GM19468 (cell line): ENCODE data around the gene LRBA.

Experiments used
- ATAC-seq: cut with Tn5 transposase; IDR thresholded peaks from one replicate; pipeline ENCODE4 v1.9.1; 2021; ENCODE audit warnings: mild to moderate bottlenecking, moderate library complexity, moderate number of reproducible peaks; ENCODE audit not compliant: unreplicated experiment; ENCODE audit errors: extremely low read depth

LRBA gene

GRCh38 chr4:150265806-150266205, 749.3 kb downstream of the LRBA start:
- no peak for ATAC-seq

DNA sequence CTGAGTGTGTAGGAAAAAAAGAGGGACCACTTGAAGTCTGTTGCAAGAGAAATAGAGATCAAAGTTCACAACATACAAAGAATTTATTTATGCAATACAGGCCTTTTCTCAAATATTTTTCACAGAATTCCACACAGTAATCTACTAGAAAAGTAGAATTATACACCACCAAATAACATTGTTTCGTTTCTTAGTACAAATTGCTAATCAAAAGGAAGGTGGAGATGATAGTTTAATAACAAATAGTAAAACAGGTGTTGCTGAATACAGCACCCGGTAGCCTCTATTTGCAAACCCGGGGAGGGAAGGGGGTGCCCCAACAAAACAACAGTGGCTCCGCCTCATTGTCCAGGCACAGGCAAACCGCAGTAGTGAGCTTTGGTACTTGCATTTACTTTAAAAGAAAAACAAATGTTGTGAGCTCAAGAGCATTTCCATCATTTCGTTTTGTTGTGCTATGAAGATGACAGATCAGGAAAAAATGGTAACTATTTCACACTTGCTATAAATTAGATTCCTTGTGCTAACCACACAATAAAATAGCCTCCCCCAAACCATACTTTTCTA, 750.4 kb downstream of the LRBA start:
- ATAC-seq, result no peak

DNA sequence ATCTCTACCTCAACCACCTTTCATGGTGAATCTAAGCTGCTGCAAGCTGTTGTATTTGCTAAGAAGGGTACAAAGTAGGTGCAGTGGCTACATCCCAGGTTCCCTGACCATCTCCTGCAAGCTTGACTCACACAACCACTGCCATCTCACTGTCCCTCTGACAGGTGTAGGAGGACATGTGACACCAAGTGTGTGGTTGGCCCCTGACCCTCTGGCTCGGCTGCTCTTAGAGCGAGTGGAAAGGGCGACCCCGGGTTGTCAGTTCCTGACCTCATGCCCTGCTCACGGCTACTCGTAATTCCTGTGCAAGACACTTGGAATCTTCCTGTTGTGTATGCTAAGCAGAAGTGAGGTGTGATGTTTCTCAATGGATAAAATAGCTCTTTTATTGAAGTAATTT, 752.5 kb downstream of the LRBA start:
- no peak for ATAC-seq

DNA sequence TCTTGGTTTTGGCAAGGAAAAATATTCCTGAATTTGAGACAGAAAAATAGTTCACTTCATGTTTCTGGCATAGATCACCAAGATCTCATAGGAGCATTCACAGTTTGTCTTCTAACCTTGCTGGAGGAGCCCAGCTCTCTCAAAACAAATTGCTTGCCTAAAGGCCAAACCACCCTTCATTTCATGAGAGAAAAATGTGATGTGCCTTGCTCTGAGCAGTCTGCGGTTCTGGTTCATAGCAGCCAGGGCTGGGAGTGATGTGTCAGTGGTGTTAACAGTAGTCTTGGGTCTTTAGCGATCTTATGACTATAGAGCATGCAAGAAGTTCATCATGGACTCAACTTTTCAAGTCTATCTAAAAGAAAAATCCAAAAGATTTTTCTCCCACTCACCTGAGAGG, 753.5 kb downstream of the LRBA start:
- ATAC-seq, result no peak

DNA sequence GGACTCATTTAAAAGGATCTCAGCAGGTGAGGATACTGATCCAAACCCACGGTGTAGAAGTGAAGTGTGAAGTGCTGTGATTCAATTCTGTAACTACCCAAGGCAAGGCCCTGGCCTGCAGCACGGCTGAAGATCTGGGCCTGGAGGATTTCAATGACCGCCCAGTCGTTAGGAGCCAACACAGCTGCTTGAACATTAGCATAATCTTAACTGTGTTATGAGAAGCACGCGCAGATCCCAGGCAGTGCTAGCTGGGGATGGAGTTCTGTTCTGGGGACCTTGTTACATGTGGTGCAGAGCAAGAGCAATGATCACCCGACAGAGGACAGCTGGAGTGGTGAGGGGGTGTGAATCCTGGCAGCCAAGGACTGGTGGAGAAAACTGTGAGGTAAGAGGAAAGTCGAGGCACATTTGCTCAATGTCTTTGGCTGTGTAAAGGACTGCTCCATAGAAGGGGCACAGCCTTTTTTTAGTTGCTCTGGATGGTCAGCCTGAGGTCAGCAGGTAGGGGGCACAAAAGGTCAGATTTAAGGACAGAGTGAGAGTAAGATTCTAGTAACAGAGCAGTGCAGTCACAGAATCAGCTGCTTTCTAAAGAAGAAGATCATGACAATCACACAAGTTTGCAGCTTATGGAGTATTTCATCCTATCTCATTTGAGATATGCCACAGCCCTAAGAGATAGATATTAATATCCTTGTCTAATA, 755.1 kb downstream of the LRBA start:
- no peak for ATAC-seq

- ATAC-seq, result no peak
These were observed 756.5 kb downstream of the LRBA start for GRCh38 chr4:150258569-150258968.

GRCh38 chr4:150256841-150257730, 758.0 kb downstream of the LRBA start:
- ATAC-seq, result no peak

GRCh38 chr4:150256225-150256620, 758.9 kb downstream of the LRBA start:
- no peak for ATAC-seq

GRCh38 chr4:150255610-150256224, 759.4 kb downstream of the LRBA start:
- no peak for ATAC-seq

DNA sequence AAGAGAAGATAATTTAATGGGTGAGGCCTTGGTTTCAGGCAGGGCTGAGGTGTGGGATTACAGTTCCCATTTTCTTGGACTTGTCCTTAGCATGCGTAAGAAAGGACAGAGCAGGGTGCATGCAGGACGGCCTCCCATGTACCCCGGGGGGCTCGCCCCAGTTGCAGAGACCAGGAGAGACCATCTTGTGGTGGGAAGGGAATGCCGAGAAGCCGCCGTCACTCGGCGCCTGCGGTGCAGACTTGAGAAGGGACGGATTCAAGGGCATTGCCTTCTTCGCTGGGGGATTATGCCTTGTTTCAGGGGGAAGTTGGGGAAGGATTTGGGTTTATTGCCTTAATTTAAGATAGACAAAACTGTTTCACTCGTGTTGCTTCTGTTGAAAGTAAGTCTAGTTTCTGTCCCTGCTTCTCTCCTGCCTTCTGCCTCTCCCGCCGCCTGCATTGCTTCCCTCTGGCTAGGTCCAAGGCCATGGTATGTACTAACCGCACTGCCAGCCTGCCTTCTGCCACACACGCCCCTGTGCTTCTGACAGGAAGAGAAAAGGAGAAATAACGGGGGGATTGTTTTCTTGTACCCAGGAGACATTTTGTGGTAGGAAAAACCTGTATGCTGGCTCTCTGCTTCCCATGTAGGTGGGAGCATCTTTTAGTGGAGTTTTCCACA, 761.0 kb downstream of the LRBA start:
- no peak for ATAC-seq

GRCh38 chr4:150253416-150253815, 761.7 kb downstream of the LRBA start:
- ATAC-seq, result no peak

DNA sequence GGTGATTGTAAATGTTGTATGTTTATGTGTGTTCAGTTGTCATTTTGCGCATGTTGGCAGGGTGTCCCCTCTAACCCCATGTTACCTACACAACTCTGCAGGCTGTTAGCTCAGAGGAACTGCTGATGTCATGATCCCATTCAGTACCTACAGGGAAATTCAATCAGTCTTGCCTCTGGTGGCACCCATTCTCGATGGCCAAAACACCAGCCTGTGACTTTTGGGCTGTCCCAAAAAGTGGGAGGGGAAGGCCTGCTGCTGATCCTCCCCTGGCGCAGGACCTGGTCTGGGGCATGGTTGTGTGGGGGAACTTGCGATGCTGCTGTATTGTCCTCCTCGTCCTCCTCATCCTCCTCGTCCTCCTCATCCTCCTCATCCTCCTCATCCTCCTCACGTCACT, 762.3 kb downstream of the LRBA start:
- ATAC-seq, result no peak

DNA sequence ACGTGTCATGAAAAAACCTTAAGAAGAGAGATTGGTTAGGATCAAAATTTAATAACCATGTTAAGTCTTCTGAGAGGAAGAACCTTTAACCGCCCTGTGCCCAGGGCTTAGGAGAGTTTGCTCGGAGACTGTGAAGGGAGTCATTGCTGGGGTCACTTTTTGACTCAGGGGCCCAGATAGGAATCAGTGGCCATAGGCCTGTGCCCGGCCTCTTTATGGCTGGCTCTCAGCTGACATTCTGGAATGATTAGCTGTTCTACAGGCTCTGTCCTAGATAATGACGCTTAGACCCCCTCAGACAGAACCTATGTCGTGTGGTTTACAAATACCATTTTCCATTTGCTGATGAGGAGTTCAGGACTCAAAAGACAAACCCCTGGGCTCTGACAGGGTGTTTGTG, 762.8 kb downstream of the LRBA start:
- no peak for ATAC-seq

DNA sequence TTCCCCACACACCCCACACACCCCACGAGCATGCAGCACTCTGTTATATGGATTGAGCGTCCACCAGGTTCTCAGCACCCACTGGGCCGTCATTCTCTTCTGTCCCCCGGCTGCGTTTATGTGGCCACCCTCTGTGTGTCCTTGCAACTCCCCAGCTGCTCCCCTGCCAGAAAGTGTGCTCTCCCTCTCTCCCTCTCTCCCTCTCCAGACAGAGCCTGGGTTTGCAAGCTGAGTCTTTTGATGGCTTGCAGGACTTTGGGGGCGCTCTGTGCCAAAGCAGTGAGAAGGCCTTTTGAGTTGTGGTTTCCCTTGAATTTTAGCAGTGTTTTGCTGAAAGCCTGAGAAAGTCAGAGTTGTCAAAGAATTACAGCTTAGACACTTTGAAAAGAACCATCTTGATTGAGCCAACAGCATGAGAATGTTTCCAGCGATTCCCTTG, 763.3 kb downstream of the LRBA start:
- no peak for ATAC-seq

DNA sequence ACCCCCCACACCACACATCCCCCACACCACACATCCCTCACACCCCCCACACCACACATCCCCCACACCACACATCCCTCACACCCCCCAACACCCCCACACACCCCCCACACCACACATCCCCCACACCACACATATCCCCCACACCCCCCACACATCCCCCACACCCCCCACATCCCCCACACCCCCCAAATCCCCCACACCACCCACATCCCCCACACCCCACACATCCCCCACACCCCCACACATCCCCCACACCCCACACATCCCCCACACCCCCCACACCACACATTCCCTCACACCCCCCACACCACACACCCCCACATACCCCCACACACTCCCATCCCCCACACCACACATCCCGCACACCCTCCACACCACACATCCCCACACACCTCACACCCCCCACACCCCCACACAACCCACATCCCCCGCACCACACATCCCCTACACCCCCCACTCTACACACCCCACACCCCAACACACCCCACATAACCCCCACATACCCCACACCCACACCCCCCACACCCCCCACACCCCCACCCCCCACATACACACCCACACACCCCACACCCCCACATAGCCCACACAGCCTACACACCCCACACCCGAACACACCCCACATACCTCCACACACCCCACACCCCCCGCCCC, 764.0 kb downstream of the LRBA start:
- no peak for ATAC-seq

- ATAC-seq, result no peak
These were observed 764.6 kb downstream of the LRBA start for GRCh38 chr4:150250293-150250997.

GRCh38 chr4:150248181-150248580, 766.9 kb downstream of the LRBA start:
- ATAC-seq, result no peak

DNA sequence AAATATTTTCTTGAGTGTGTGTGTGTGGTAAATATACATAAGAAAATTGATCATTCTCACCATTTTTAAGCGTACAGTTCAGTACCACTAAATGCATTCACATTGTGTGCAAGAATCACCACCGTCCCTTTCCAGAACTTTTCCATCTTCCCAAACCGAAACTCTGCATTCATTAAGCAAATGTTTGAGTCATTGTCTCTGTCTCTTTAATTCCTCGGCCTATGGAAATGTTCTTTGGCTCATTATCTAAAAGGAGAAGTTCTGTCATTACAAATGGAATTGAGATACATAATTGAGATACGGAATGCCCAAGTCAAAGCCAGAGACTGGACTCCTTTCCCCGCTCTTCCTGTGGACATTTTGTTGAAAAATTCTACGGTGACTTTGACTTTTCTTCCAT, 767.9 kb downstream of the LRBA start:
- ATAC-seq, result no peak

DNA sequence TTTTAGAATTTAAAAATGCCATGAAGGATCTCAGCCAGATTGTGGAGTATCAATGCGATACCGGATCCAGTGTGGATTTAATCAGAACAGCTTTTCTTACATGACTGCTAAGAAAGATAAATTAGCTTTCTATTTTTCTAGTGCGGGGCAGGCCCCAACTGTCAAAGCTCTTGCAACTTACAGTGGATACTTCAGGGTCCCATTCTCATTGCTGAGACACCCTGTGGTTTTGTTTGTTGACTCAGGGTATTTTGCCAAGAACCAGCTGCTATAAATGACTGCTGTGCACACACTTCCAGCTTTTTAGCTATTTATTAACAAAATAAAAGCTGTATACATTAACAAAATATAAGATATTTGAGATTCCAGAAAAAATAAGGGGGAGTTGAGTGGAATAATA, 770.5 kb downstream of the LRBA start:
- no peak for ATAC-seq
